NCI-H524 (cell line): ENCODE measurements around the gene FBXW7.

Source experiments
- DNase-seq, 2 experiments: peaks; one replicate each; lab custom pipeline; 2025; lab: John Stamatoyannopoulos, UW

Gene FBXW7

DNA sequence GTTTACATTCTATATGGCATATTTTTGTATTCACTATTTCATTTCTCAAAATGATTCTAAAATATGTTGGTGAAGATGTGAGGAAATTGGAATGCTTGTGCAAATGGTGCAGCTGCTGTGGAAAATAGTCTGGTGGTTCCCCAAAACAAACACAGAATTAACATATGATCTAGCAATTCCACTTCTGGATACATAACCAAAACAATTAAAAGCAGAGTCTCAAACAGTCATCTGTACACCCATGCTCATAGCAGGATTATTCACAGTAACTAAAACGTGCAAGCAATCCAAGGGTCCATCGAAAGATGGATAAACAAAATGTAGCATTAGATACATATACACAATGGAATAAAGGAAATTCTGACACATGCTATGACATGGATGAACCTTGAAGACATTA is 204.8 kb downstream of the FBXW7 start:
- DNase-seq, result no peak

GRCh38 chr4:152328582-152328981 is 207.3 kb downstream of the FBXW7 start:
- DNase-seq, result no peak

DNA sequence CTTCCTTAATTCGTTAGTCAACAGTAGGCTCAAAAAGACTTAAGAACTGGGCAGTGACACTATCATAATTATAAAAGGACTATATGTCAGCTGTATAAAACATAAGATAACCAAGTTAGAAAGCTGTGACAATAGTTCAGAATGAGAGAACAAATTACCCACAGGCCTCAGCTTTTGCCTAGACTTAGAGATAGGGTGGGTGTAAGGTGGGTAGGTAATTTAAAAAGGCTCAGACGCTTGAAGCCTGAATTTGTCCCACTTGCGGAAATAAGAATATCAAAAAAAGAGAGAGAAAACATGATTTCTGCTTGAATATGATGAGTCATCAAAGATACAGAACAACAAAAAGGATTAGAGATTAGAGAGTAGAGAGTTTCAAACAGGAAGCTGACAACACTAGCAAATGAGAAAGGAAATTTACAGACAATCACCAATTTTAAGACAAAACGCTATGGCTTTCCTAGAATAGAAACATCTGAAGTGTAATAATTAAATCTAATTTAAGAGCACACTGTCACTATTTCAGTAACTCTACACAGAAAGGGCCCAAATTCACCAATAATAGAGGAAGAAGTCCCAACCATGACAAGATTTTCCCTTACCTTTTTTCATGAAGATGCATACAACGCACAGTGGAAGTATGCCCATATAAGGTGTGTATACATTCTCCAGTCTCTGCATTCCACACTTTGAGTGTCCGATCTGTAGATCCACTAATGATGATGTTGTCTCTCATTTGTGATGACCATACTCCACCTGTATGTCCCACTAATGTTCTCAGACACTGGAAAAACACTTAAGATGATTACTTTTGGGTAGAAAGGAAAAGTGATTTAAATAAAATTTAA is 208.1 kb downstream of the FBXW7 start:
- DNase-seq, result no peak

DNA sequence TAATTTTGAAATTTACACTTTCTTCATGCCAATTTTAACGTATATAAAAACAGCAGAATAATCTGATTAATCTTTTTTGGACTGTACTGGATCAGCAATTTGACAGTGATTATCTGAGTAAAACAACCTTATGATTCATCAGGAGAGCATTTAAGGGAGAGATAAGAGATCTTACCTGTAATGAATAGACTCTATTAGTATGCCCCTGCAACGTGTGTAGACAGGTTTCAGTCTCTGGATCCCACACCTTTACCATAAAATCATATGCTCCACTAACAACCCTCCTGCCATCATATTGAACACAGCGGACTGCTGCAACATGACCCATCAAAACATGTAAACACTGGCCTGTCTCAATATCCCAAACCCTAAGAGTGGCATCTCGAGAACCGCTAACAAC is 210.1 kb downstream of the FBXW7 start:
- no peak for DNase-seq

DNA sequence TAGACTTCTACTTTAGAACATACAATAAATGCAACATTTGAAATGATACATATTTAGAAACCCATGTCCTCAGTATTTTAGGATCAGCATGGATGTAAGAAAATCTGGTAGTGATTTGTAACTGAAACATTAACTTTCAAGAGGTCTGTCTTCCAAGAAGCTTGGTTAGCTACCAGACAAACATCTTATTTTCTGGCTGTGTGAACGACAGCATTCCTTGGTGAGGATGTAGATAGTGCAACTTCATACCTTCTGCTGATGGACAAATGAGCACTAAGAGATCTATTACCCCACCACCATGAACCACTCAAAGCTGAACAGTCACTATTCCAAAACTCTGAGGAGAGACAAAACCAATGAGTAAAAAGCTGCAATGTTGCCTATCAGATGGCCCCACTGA is 212.7 kb downstream of the FBXW7 start:
- DNase-seq, result no peak

DNA sequence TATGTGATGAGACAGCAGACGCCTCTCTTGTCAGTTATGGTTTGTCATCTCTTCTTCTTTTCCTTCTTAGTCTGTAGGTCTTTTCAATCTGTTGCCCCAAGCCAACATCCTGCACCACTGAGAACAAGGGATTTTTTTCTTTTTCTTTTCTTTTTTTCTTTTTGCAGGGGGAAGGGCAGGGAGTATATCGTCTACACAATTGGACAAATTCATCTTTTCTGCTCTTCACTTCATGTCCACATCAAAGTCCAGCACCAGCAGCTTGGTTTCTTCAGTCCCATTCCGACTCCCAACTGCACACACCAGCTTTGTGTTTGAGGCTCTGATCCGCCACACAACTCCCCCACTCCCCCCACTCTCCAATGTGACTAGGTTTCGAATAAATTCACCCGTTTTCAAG is 213.2 kb downstream of the FBXW7 start:
- DNase-seq, result no peak

GRCh38 chr4:152321923-152322322 is 214.0 kb downstream of the FBXW7 start:
- DNase-seq, result no peak

- DNase-seq, result no peak
Observed at GRCh38 chr4:152321398-152321797, 214.5 kb downstream of the FBXW7 start.

DNA sequence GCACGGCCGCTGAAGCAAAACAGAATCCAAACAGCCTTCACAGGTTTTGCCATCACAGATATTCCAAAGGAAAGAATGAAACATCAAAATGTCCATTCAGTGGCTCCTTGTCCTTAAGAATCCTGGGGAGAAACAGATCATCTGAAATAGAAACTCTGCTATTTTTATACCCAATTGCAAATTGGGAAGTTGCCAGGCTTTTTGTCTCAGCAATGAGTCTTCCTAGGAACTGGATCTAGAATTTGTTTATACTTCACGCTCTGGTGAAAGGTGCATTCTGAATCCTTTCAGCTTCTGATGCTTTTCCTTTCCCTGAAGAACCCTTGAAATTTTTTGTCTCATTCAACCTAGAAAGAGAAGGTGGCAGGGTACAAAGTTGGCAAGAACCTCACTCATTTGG is 218.9 kb downstream of the FBXW7 start:
- DNase-seq, result no peak

DNA sequence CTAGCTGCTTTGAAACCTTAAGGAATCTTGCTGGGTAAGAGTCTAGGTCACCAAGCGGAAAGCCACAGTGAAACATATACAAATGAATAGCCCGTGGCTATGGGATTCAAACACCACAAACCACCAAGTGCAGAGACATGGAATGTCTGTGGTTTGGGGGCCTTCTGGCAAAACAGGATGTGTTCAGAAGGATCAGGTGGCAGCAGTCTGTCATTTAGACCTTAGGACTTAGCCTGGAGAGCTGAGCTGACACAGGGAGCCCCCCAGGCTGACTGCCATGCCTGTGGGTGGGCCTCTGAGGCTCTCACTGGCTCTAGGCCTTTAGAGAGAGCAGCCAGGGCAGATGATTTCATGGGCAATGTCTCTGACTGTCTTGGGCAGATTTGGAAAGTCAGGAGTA is 225.6 kb downstream of the FBXW7 start:
- no peak for DNase-seq

DNA sequence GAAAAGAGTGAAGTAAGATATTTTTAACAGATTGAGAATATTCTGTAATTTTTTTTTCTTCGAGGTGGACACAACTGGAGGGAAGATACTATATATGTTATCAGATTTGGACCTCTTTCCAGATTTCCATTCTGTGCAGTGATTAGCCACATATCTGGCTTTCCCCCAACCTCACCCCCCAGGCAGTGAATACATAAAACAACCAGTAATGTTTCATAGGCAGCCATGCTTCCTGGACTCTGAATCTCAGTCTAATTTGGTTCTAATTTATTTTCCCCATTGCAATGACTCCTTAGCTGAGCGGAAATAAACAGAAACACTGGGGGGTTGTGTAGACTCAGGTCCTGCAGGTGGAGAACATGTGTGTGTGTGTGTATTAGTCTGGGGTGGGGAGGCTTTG is 226.5 kb downstream of the FBXW7 start:
- DNase-seq, result no peak

- DNase-seq, result no peak
Observed at GRCh38 chr4:152308951-152309350, 226.9 kb downstream of the FBXW7 start.

- no peak for DNase-seq
Observed at GRCh38 chr4:152307669-152308068, 228.2 kb downstream of the FBXW7 start.

- DNase-seq, result no peak
Observed at GRCh38 chr4:152306541-152306940, 229.4 kb downstream of the FBXW7 start.

DNA sequence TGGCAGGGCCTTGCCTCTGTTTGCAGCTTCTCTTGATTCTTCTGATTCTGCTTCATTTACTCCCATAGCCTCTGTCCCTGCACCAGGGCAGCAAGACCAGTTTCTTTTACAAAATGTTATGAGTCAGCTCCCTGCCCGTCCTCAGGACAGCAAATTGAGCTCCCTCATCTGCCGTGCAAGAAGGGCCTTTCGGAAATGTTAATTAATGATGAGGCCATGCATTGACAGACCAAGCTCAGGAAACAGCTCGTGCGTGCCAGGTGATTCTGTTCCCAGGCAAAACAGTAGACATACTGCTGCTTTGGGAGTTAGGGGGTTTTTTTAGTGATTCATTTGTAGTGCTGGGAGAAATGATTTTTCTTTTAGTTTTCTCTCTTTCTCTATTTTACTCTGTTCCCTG is 231.7 kb downstream of the FBXW7 start:
- DNase-seq, result no peak

DNA sequence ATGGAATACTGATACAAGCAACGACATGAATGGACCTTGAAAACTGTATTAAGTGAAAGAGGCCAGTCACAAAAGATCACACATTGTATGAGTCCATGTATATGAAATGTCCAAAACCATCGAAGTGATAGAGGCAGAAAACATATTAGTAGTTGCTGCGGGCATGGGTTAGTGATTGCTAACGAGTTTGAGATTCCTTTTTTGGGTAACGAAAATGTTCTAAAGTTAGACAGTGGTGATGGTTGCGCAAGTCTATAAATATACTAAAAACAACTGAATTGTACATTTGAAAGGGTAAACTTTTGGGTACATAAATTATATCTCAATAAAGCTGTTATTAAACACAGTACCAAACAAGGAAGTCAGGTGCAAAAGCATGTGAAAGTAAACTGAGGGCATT is 234.5 kb downstream of the FBXW7 start:
- no peak for DNase-seq

DNA sequence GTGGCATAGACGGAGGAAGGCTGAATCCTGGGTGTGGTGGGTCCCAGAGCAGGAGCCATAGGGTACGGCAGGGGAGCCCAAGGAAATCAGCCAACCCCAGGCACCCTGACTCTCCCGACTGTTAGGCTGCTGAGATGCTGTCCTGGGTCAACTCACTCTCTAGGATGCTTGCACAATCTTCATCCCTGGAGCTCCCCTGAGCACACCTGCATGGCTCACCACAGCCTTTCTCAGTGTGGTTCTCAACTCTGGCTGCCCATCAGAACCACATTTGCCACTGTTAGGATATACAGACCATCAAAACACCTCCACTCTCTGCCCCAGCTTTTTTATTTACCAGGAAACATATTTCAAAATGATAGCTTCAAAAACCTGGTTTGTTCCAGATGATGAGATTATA is 236.3 kb downstream of the FBXW7 start:
- no peak for DNase-seq

DNA sequence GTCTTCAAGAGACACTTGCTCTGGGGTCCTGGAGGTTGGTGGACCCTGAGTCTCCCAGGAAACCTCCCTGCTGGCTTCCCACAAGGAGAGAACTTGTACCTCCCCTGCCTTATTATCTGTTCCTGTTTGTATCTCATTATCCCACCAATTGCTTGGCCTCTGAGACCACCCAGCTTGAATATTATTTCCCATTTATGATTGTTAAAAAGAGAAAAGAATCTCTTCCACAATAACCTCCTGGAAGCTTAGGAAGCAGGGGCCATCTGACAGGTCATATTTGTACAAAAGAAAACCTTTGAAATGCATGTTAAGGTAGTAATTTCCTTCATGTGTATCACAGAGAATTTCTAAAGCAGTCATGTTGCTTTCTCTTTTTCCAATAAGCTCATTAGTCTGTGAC is 239.5 kb downstream of the FBXW7 start:
- DNase-seq, result no peak

DNA sequence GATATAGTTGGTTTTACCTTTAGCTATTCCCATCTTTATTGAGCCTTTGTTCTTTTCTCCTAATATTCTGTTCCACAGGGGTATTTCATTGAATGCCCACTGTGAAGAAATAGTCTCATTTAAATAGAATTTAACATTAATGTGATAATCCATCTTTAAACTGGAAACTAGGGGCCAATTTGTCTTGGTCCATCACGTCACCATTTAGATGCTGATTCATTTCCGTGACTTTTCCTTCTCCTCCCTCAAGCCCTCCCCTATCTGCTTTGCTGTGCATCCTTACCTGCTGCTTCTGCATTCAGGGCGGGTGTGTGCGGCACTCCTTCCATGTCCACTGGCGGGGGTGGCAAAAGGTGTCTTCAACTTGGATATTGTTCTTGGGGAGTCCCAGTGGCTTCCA is 241.1 kb downstream of the FBXW7 start:
- DNase-seq, result no peak

- DNase-seq, result no peak
Observed at GRCh38 chr4:152294331-152294730, 241.6 kb downstream of the FBXW7 start.

- DNase-seq, result no peak
Observed at GRCh38 chr4:152293527-152293926, 242.4 kb downstream of the FBXW7 start.

DNA sequence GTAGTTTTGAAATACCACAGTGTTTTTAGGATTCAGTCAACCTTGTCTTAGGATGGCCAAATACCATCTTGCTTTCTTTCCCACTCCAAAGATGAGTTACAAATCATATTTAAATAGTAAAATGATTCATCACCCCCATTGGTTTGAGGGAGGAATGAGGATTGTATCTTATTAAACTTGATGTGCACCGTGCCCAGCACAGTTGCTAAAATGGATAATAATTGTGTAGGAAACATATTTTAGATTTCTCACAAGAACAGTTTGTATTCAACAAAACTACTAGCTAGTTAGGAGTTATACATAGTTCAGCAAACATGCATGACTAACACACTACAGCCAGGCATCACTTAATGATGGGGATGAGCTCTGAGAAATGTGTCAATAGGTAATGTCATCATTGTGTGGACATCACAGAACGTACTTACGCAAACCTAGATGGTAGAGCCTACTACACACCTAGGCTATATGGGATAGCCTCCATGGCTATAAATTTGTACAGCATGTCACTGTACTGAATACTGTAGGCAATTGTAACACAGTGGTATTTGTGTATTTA is 245.4 kb downstream of the FBXW7 start:
- DNase-seq, result no peak

GRCh38 chr4:152289941-152290340 is 246.0 kb downstream of the FBXW7 start:
- DNase-seq, result no peak

DNA sequence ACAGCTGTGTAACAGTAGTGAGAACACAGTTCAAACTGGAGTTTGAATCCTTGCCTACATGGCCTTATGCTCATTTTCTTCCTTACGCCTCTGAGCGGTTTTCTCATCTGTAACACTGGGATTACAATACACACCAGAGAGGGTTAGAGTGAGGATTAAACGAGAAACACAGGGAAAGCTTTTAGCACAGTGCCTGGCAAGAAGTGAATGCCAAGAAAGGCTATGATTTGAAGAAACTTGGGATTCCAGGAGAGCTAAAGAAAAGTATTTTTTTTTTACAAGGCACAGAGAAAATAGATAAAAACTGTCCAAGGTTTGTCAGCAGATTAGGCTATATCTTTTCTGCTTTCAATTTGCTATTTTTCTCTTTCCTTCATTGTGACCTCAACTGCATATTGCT is 246.4 kb downstream of the FBXW7 start:
- no peak for DNase-seq
